HEK293T (cell line): ENCODE data around the gene PDGFA.

Experiments used
- CTCF ChIA-PET: fragments of 350-600 bp; formaldehyde crosslinking; extraction: SDS; loops from one replicate; lab custom pipeline; 2021; ENCODE audit warnings: antibody characterized with exemption, inconsistent platforms; lab: Yijun Ruan, JAX
- POLR2A ChIA-PET: fragments of 350-600 bp; formaldehyde crosslinking; extraction: SDS; loops from one replicate; lab custom pipeline; 2020; ENCODE audit warnings: antibody characterized with exemption, inconsistent platforms; lab: Yijun Ruan, JAX
- DNase-seq: peaks from one replicate; pipeline ENCODE4 v3.0.0; 2012; ENCODE audit warnings: mixed read lengths; ENCODE audit errors: extremely low spot score
- ARNT ChIP-seq: fragments of 450-650 bp; IDR thresholded peaks from 2 replicates; pipeline ENCODE4 v1.6.1; 2017; ENCODE audit warnings: mild to moderate bottlenecking
- BHLHE40 ChIP-seq: fragments of 450-650 bp; IDR thresholded peaks from 2 replicates; pipeline ENCODE4 v1.6.1; 2016; ENCODE audit warnings: mild to moderate bottlenecking, moderate library complexity, borderline replicate concordance
- CTBP1 ChIP-seq: fragments of 450-650 bp; IDR thresholded peaks from 2 replicates; pipeline ENCODE4 v1.6.1; 2016; ENCODE audit warnings: borderline replicate concordance
- ELF4 ChIP-seq: fragments of 450-650 bp; IDR thresholded peaks from 2 replicates; pipeline ENCODE4 v1.6.1; 2017; ENCODE audit warnings: antibody characterized with exemption
- FOXA1 ChIP-seq: fragments of 450-650 bp; IDR thresholded peaks from 2 replicates; pipeline ENCODE4 v1.6.1; 2016; ENCODE audit warnings: mild to moderate bottlenecking
- FOXK2 ChIP-seq: fragments of 450-650 bp; IDR thresholded peaks from 2 replicates; pipeline ENCODE4 v1.6.1; 2016; ENCODE audit warnings: mild to moderate bottlenecking
- FOXM1 ChIP-seq: fragments of 450-650 bp; IDR thresholded peaks from 2 replicates; pipeline ENCODE4 v1.6.1; 2017; ENCODE audit warnings: mild to moderate bottlenecking, borderline replicate concordance
- HDGF ChIP-seq: fragments of 450-650 bp; IDR thresholded peaks from 2 replicates; pipeline ENCODE4 v1.6.1; 2017; ENCODE audit warnings: antibody characterized with exemption, borderline replicate concordance
- L3MBTL2 ChIP-seq: fragments of 450-650 bp; conservative IDR thresholded peaks from 2 replicates; pipeline ENCODE4 v1.6.1; 2016; ENCODE audit warnings: mild to moderate bottlenecking
- LEF1 ChIP-seq: fragments of 450-650 bp; IDR thresholded peaks from 2 replicates; pipeline ENCODE4 v1.6.1; 2017; ENCODE audit warnings: mild to moderate bottlenecking, borderline replicate concordance
- NFRKB ChIP-seq: fragments of 450-650 bp; IDR thresholded peaks from 2 replicates; pipeline ENCODE4 v1.6.1; 2016; ENCODE audit warnings: mild to moderate bottlenecking, moderate library complexity
- PKNOX1 ChIP-seq: fragments of 450-650 bp; IDR thresholded peaks from 2 replicates; pipeline ENCODE4 v1.6.1; 2016
- SP1 ChIP-seq: fragments of 450-650 bp; IDR thresholded peaks from 2 replicates; pipeline ENCODE4 v1.6.1; 2017
- SUZ12 ChIP-seq: fragments of 450-650 bp; IDR thresholded peaks from 2 replicates; pipeline ENCODE4 v1.6.1; 2016; ENCODE audit warnings: mild to moderate bottlenecking
- TARDBP ChIP-seq: fragments of 450-650 bp; IDR thresholded peaks from 2 replicates; pipeline ENCODE4 v1.6.1; 2016
- ZNF384 ChIP-seq: fragments of 450-650 bp; IDR thresholded peaks from 2 replicates; pipeline ENCODE4 v1.6.1; 2016

PDGFA gene

DNA sequence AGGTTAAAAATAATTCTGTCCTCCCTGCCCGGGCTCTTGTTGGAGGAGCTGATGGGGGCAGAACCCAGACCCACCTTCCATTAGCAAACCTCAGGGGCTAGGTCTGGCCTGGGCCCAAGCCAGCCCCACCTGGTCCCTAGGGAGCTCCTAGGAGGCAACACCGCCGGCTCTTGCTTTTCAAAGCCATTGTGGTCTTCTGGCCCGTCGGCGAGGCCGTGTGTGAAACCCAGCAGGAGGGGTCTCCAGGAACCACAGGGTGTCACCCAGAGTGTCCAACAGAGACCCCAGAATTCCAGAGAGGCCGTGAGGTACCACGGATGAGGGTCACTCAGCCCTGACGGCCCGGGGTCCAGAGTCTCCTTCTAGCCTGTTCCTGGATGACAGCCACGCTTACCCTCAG, 16.6 kb upstream of the PDGFA start:
- TF ChIP-seq L3MBTL2 (no peak), BHLHE40 (no peak), SUZ12 (no peak), ELF4 (no peak), SP1 (no peak), HDGF (no peak)
- no peak for DNase-seq
- CTCF ChIA-PET = no interaction called here
- POLR2A ChIA-PET = no interaction called here

DNA sequence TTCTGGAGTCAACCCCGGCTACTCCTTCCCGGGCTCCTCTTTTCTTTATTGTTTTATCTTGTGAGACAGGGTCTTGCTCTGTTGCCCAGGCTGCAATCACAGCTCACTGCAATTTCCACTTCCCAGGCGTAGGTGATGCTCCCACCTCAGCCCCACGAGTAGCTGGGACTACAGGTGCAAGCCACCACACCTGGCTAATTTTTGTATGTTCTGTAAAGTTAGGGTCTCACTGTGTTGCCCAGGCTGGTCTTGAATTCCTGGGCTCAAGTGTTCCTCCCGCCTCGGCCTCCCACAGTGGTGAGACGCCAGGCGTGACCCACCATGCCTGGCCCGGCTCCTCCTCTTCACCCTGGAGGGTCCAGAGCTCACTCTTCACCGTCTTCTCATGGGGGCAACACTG, 15.3 kb upstream of the PDGFA start:
- POLR2A ChIA-PET = no interaction called here
- DNase-seq = no peak

GRCh38 chr7:534075-534474, 14.4 kb upstream of the PDGFA start:
- TF ChIP-seq LEF1 (no peak), ELF4 (no peak), NFRKB (no peak), SP1 (no peak), HDGF (no peak), ZNF384 (no peak), FOXK2 (no peak), PKNOX1 (no peak), TARDBP (no peak), BHLHE40 (no peak)
- ChIA-PET POLR2A (no interaction called here), CTCF (no interaction called here)
- DNase-seq = no peak

More for the DNA sequence above, 15.3 kb upstream of the PDGFA start:
- no peak for TF ChIP-seq HDGF
- CTCF ChIA-PET = no interaction called here

DNA sequence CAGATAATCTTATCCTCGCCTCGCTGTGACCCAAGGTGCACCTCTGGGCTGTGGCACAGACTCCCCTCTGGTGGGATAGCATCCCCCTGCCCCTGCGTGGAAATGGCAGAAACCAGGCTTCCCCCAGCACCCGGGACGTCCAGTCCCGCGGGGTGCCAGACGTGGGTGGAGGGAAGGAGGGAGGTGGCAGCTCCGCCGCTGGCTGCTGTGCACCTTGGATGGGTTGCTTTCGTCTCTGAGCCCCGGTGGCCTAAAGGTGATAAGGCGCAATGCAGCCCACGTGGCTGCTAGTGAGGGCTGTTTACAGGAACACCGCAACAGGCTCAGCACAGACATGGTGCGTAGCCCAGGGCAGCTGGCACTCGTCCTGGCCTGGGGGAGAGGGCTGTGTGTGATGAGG, 13.6 kb upstream of the PDGFA start:
- TF ChIP-seq BHLHE40 = no peak
- no peak for TF ChIP-seq CTBP1
- TF ChIP-seq SUZ12 = no peak
- no peak for TF ChIP-seq FOXK2
- TF ChIP-seq TARDBP = no peak
- no peak for TF ChIP-seq ARNT
- no peak for TF ChIP-seq ZNF384
- no peak for TF ChIP-seq SP1
- TF ChIP-seq PKNOX1 = no peak
- TF ChIP-seq HDGF = no peak
- TF ChIP-seq NFRKB = no peak
- TF ChIP-seq FOXA1 = no peak
- TF ChIP-seq FOXM1 = no peak
- TF ChIP-seq L3MBTL2 = no peak
- no peak for TF ChIP-seq LEF1
- no peak for TF ChIP-seq ELF4
- CTCF ChIA-PET = no interaction called here
- DNase-seq = no peak
- POLR2A ChIA-PET = no interaction called here

- POLR2A ChIA-PET = no interaction called here
- TF ChIP-seq SUZ12 = no peak
- no peak for TF ChIP-seq LEF1
- TF ChIP-seq TARDBP = no peak
- no peak for TF ChIP-seq PKNOX1
- TF ChIP-seq HDGF = no peak
- no peak for TF ChIP-seq FOXA1
- no peak for TF ChIP-seq CTBP1
- TF ChIP-seq ELF4 = no peak
- no peak for TF ChIP-seq FOXM1
- no peak for TF ChIP-seq FOXK2
- TF ChIP-seq ARNT = no peak
- TF ChIP-seq L3MBTL2 = no peak
- no peak for TF ChIP-seq ZNF384
- no peak for TF ChIP-seq BHLHE40
- TF ChIP-seq NFRKB = no peak
- TF ChIP-seq SP1 = no peak
- DNase-seq = no peak
- CTCF ChIA-PET = no interaction called here
Measured at GRCh38 chr7:532379-533143, 12.9 kb upstream of the PDGFA start.

DNA sequence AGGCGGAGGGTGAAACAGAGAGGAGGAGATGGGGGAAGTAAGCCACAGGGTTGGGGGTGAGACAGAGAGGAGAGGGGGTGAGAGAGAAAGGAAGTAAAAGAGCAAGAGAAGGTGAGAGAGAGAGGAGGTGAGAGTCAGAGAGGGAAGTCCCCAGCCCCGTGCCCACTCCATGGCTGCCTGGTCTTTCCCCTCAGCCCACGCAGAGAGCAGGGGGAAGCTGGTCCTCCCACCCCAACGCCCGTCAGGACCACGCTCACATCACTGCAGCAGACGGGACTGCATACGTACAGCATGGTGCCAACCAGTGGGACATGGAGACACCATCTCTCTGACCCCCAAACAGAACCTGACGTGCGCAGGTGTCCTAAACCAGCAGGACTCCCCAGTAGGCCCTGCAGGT, 12.1 kb upstream of the PDGFA start:
- ChIA-PET POLR2A (no interaction called here), CTCF (no interaction called here)
- no peak for DNase-seq
- TF ChIP-seq CTBP1 (no peak), TARDBP (no peak), NFRKB (no peak)

DNA sequence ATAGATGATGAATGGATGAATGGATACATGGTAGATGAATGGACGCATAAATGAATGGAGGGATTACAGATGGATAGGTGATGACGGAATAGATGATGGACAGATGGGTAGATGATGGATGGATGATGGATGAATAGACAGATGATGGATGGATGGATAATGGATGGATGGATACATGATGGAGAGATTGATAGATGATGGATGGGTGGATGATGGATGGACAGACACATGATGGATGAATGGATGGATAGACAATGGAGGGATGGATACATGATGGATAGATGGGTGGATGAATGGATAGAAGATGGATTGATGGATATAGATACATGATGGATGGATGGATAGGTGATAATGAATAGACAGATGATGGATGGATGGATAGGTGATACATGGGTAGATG, 8.8 kb upstream of the PDGFA start:
- POLR2A ChIA-PET = no interaction called here
- CTCF ChIA-PET = no interaction called here
- TF ChIP-seq FOXK2 (no peak), PKNOX1 (peak; percentile 89), CTBP1 (peak; percentile 19; the same call in 1 of the 2 replicates)
- no peak for DNase-seq
